Upper lobe of right lung (tissue), 1 donor: ENCODE data around the gene KRT79. TPM values are rescaled to one million over a fixed set of nuclear protein-coding genes. Genes with fewer than 3 reads are reported as not detected.

Source experiments
- ATAC-seq: fragments of 200-7000 bp; cut with Tn5 transposase; one replicate; pipeline ENCODE4 v1.9.1; 2020; ENCODE audit warnings: mild to moderate bottlenecking, moderate library complexity
- DNase-seq: peaks from one replicate; pipeline ENCODE4 v3.0.0-alpha.2; 2020
- H3K27ac ChIP-seq: fragments of 200-600 bp; one replicate; pipeline ENCODE4 v1.8.0; 2022
- H3K27me3 ChIP-seq: fragments of 200-600 bp; one replicate; pipeline ENCODE4 v1.8.0; 2022; ENCODE audit warnings: mild to moderate bottlenecking
- H3K36me3 ChIP-seq: fragments of 200-600 bp; one replicate; pipeline ENCODE4 v1.8.0; 2022
- H3K4me1 ChIP-seq: fragments of 200-600 bp; one replicate; pipeline ENCODE4 v1.8.0; 2022
- H3K4me3 ChIP-seq: fragments of 200-600 bp; one replicate; pipeline ENCODE4 v1.8.0; 2022; ENCODE audit warnings: mild to moderate bottlenecking
- H3K9me3 ChIP-seq: fragments of 200-600 bp; one replicate; pipeline ENCODE4 v1.8.0; 2022
- CTCF ChIP-seq: fragments of 200-600 bp; IDR thresholded peaks from one replicate; pipeline ENCODE4 v1.8.0; 2022; ENCODE audit warnings: antibody characterized with exemption
- intact Hi-C: fragments of 100-400 bp; cut with DNase I; formaldehyde crosslinking; loops from one replicate; pipeline ENCODE4 v1.11.0; 2022
- total RNA-seq: library from RNA; stranded (reverse); fragmentation: NEBNext Ultra II Directional; extraction: Animal tissue kit (Norgen Biotek cat#: 25700); gene quantifications from one replicate; pipeline ENCODE4 v1.2.1, GENCODE V29; 2021
- donor health status: DM: no; HTN: yes; CAD: no; lungs with severe emphysema.

Gene KRT79
- total RNA-seq, 1 donor from 2014 or later: 5.4 TPM

GRCh38 chr12:52820521-52820920 lies 13.6 kb downstream of the KRT79 start:
- intact Hi-C loops: no loop called here
- DNase-seq: no peak
- no peak for ATAC-seq

GRCh38 chr12:52819731-52820510 lies 14.2 kb downstream of the KRT79 start:
- H3K27ac ChIP-seq: no peak overlapping the region
- peaks cover 39% of the 10 kb centered on the region for H3K27me3 ChIP-seq
- no peak for ATAC-seq
- H3K9me3 ChIP-seq: no peaks in the 10 kb centered on the region
- TF ChIP-seq CTCF: no peak
- peaks cover 8% of the 10 kb centered on the region for H3K4me1 ChIP-seq
- no peak for DNase-seq
- H3K36me3 ChIP-seq: no peaks in the 10 kb centered on the region
- no peak overlapping the region for H3K4me3 ChIP-seq
- intact Hi-C loops: no loop called here

More at GRCh38 chr12:52820521-52820920, 13.6 kb downstream of the KRT79 start:
- Histone ChIP-seq H3K27ac (no peak overlapping the region), H3K4me3 (no peak overlapping the region), H3K4me1 (peaks cover 8% of the 10 kb centered on the region), H3K9me3 (no peaks in the 10 kb centered on the region), H3K27me3 (peaks cover 39% of the 10 kb centered on the region), H3K36me3 (no peaks in the 10 kb centered on the region)
- no peak for TF ChIP-seq CTCF

GRCh38 chr12:52818887-52819420 lies 15.2 kb downstream of the KRT79 start:
- no peak for TF ChIP-seq CTCF
- peaks cover 18% of the 10 kb centered on the region for H3K4me1 ChIP-seq
- peaks cover 39% of the 10 kb centered on the region for H3K27me3 ChIP-seq
- H3K4me3 ChIP-seq: no peak overlapping the region
- ATAC-seq (no peak), DNase-seq (no peak)
- intact Hi-C loops: no loop called here
- H3K9me3 ChIP-seq: no peaks in the 10 kb centered on the region
- no peak overlapping the region for H3K27ac ChIP-seq
- no peaks in the 10 kb centered on the region for H3K36me3 ChIP-seq

- Histone ChIP-seq H3K9me3 (no peaks in the 10 kb centered on the region), H3K27me3 (peaks cover 36% of the 10 kb centered on the region), H3K36me3 (no peaks in the 10 kb centered on the region), H3K27ac (no peak overlapping the region), H3K4me1 (peaks cover 20% of the 10 kb centered on the region), H3K4me3 (no peak overlapping the region)
- intact Hi-C loops: no loop called here
- ATAC-seq: no peak
- no peak for TF ChIP-seq CTCF
- DNase-seq: no peak
Measured at GRCh38 chr12:52818388-52818787, 15.7 kb downstream of the KRT79 start.

GRCh38 chr12:52817699-52818238 lies 16.3 kb downstream of the KRT79 start:
- peaks cover 32% of the 10 kb centered on the region for H3K27me3 ChIP-seq
- no peak for TF ChIP-seq CTCF
- peaks cover 20% of the 10 kb centered on the region for H3K4me1 ChIP-seq
- no peak overlapping the region for H3K27ac ChIP-seq
- H3K36me3 ChIP-seq: no peaks in the 10 kb centered on the region
- no peak overlapping the region for H3K4me3 ChIP-seq
- H3K9me3 ChIP-seq: no peaks in the 10 kb centered on the region
- no peak for DNase-seq
- intact Hi-C loops: no loop called here
- ATAC-seq: no peak
